H9 (cell line): Measurements from ENCODE around the gene EPM2A. TPM values are rescaled to one million over a fixed set of nuclear protein-coding genes. Genes with fewer than 3 reads are reported as not detected.

Experiments used
- DNase-seq: peaks from one replicate; pipeline ENCODE4 v3.0.0-alpha.2; 2017
- H2AFZ ChIP-seq: one replicate; pipeline ENCODE4 v1.6.1; 2013; ENCODE audit warnings: mild to moderate bottlenecking, low read length, control low read depth, moderate library complexity
- H2AK5ac ChIP-seq: 2 replicates; pipeline ENCODE4 v1.6.1; 2013; ENCODE audit warnings: low read length, control low read depth, mixed read lengths; ENCODE audit not compliant: insufficient read length
- H2BK120ac ChIP-seq: one replicate; pipeline ENCODE4 v1.6.1; 2013; ENCODE audit warnings: low read depth, mild to moderate bottlenecking, low read length, control low read depth, inconsistent platforms; ENCODE audit not compliant: poor library complexity, severe bottlenecking
- H2BK12ac ChIP-seq: 2 replicates; pipeline ENCODE4 v1.6.1; 2013; ENCODE audit warnings: low read length, control low read depth, mixed read lengths, low read depth; ENCODE audit not compliant: insufficient read length
- H2BK15ac ChIP-seq: 2 replicates; pipeline ENCODE4 v1.6.1; 2013; ENCODE audit warnings: low read depth, low read length, control low read depth
- H2BK20ac ChIP-seq: one replicate; pipeline ENCODE4 v1.6.1; 2013; ENCODE audit warnings: low read depth, mild to moderate bottlenecking, low read length, control low read depth, inconsistent platforms; ENCODE audit not compliant: poor library complexity, severe bottlenecking
- H2BK5ac ChIP-seq: 2 replicates; pipeline ENCODE4 v1.6.1; 2013; ENCODE audit warnings: low read length, control low read depth, mixed read lengths; ENCODE audit not compliant: insufficient read length
- H3K14ac ChIP-seq: 2 replicates; pipeline ENCODE4 v1.6.1; 2013; ENCODE audit warnings: low read length, control low read depth; ENCODE audit not compliant: insufficient read depth
- H3K18ac ChIP-seq: 2 replicates; pipeline ENCODE4 v1.6.1; 2013; ENCODE audit warnings: low read depth, mild to moderate bottlenecking, mixed read lengths, low read length, control low read depth; ENCODE audit not compliant: insufficient read length
- H3K23ac ChIP-seq: 2 replicates; pipeline ENCODE4 v1.6.1; 2013; ENCODE audit warnings: low read length, control low read depth, mixed read lengths, low read depth; ENCODE audit not compliant: insufficient read length
- H3K23me2 ChIP-seq: 2 replicates; pipeline ENCODE4 v1.6.1; 2013; ENCODE audit warnings: low read depth, mild to moderate bottlenecking, mixed read lengths, low read length, control low read depth; ENCODE audit not compliant: insufficient read length, poor library complexity, severe bottlenecking
- H3K27ac ChIP-seq: 2 replicates; pipeline ENCODE4 v1.5.1; 2013; ENCODE audit warnings: low read length, control low read depth, mixed read lengths, low read depth; ENCODE audit not compliant: insufficient read length
- H3K27me3 ChIP-seq: 2 replicates; pipeline ENCODE4 v1.6.1; 2013; ENCODE audit warnings: low read length, control low read depth, inconsistent platforms; ENCODE audit not compliant: insufficient read depth
- H3K4ac ChIP-seq: 2 replicates; pipeline ENCODE4 v1.6.1; 2013; ENCODE audit warnings: low read depth, mild to moderate bottlenecking, control low read depth, inconsistent platforms, low read length, moderate library complexity
- H3K4me1 ChIP-seq: 2 replicates; pipeline ENCODE4 v1.6.1; 2013; ENCODE audit warnings: low read length, control low read depth, inconsistent platforms; ENCODE audit not compliant: insufficient read depth
- H3K4me2 ChIP-seq: 2 replicates; pipeline ENCODE4 v1.6.1; 2013; ENCODE audit warnings: low read length, control low read depth, mixed read lengths; ENCODE audit not compliant: insufficient read length, insufficient read depth
- H3K56ac ChIP-seq: 2 replicates; pipeline ENCODE4 v1.6.1; 2013; ENCODE audit warnings: low read depth, mild to moderate bottlenecking, mixed read lengths, low read length, control low read depth; ENCODE audit not compliant: insufficient read length
- H3K79me1 ChIP-seq: 2 replicates; pipeline ENCODE4 v1.6.1; 2013; ENCODE audit warnings: low read depth, mild to moderate bottlenecking, moderate library complexity, low read length, control low read depth, inconsistent platforms; ENCODE audit not compliant: insufficient read depth, poor library complexity, severe bottlenecking
- H3K79me2 ChIP-seq: 2 replicates; pipeline ENCODE4 v1.6.1; 2013; ENCODE audit warnings: low read length, control low read depth, inconsistent platforms; ENCODE audit not compliant: insufficient read depth
- H3K9ac ChIP-seq: 2 replicates; pipeline ENCODE4 v1.6.1; 2013; ENCODE audit warnings: low read length, control low read depth, mixed read lengths; ENCODE audit not compliant: insufficient read length; ENCODE audit errors: extremely low read depth
- H3K9me3 ChIP-seq: one replicate; pipeline ENCODE4 v1.6.1; 2013; ENCODE audit warnings: low read depth, low read length, inconsistent platforms; ENCODE audit not compliant: control insufficient read depth
- H3T11ph ChIP-seq: one replicate; pipeline ENCODE4 v1.6.1; 2013; ENCODE audit warnings: mild to moderate bottlenecking, low read length, control low read depth, inconsistent platforms
- H4K20me1 ChIP-seq: one replicate; pipeline ENCODE4 v1.6.1; 2013; ENCODE audit not compliant: control insufficient read depth, insufficient read length, insufficient read depth
- H4K5ac ChIP-seq: 2 replicates; pipeline ENCODE4 v1.6.1; 2013; ENCODE audit warnings: low read depth, mild to moderate bottlenecking, mixed read lengths, low read length, control low read depth; ENCODE audit not compliant: insufficient read length
- H4K8ac ChIP-seq: replicated peaks from 2 replicates; pipeline ENCODE4 v1.6.1; 2013; ENCODE audit warnings: low read length, control low read depth, mixed read lengths, low read depth; ENCODE audit not compliant: insufficient read length
- H4K91ac ChIP-seq: 2 replicates; pipeline ENCODE4 v1.6.1; 2013; ENCODE audit warnings: low read depth, mild to moderate bottlenecking, moderate library complexity, mixed read lengths, low read length, control low read depth; ENCODE audit not compliant: insufficient read length
- H3K27ac Mint-ChIP-seq, 3 experiments: 2 replicates in 2 of 3; 3 replicates in 1 of 3; pipeline ENCODE4 v1.8.0; 2020 to 2021; ENCODE audit warnings: mixed read lengths in 3 of 3, mild to moderate bottlenecking in 1 of 3, moderate library complexity in 1 of 3
- H3K27me3 Mint-ChIP-seq: 2 replicates; pipeline ENCODE4 v1.8.0; 2021; ENCODE audit warnings: low read depth, mild to moderate bottlenecking, moderate library complexity, mixed read lengths
- H3K36me3 Mint-ChIP-seq, 3 experiments: 2 replicates in 2 of 3; 3 replicates in 1 of 3; pipeline ENCODE4 v1.8.0; 2020 to 2021; ENCODE audit warnings: low read depth in 3 of 3, mixed read lengths in 3 of 3; ENCODE audit not compliant: insufficient read depth in 1 of 3
- H3K4me1 Mint-ChIP-seq, 2 experiments: 2 replicates each; pipeline ENCODE4 v1.8.0; 2020; ENCODE audit warnings: mixed read lengths in 2 of 2
- H3K4me3 Mint-ChIP-seq, 2 experiments: 2 replicates in 1 of 2; 3 replicates in 1 of 2; pipeline ENCODE4 v1.8.0; 2020 to 2021; ENCODE audit warnings: mild to moderate bottlenecking in 2 of 2, mixed read lengths in 2 of 2, moderate library complexity in 1 of 2
- H3K9me3 Mint-ChIP-seq, 2 experiments: 2 replicates in 1 of 2; 3 replicates in 1 of 2; pipeline ENCODE4 v1.8.0; 2020; ENCODE audit warnings: mild to moderate bottlenecking in 2 of 2, mixed read lengths in 2 of 2, moderate library complexity in 1 of 2
- WGBS: extraction: QIAGEN DNeasy Blood & Tissue Kit; methylation state at CpG from one replicate; pipeline ENCODE4 v1.1.7; 2013; ENCODE audit warnings: missing lambda C conversion rate, low lambda C conversion rate, mixed read lengths; ENCODE audit not compliant: insufficient read length; ENCODE audit errors: extremely low coverage; 5-methylcytosine and 5-hydroxymethylcytosine counted together
- total RNA-seq: library from RNA; stranded (reverse); gene quantifications from 2 replicates; pipeline ENCODE4 v1.2.1, GENCODE V29; 2021
- TF ChIP-seq, protein P1 (sequence below): fragments of 200-600 bp; sonication (generic); conservative IDR thresholded peaks from 3 replicates; pipeline ENCODE4 v1.8.0; 2021; ENCODE audit warnings: antibody characterized with exemption, mild to moderate bottlenecking

The EPM2A gene
- total RNA-seq, 1 experiment from 2014 or later, result 8.2 TPM

DNA sequence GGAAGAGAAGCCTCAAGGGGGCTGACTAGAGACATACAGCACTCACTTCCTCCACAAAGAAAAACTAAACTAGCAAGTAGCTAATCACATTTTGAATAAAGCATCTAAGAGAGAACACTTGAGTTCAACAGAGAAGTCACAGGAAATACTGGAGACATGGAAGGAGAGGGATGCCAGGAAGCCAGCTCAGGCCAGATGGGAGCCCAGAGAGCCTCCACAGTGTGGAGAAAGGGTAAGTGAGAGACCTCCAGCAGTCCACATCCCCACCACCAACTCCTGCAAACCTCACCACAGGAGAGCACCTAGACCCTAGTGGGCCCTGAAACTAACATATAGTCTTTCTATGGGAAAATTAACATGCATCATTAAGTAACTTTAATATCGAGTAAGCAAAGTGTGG lies 79.2 kb downstream of the EPM2A start:
- Histone ChIP-seq H3K79me2 (no peaks in the 10 kb centered on the region), H2BK5ac (no peak overlapping the region), H3K9me3 (no peaks in the 10 kb centered on the region), H2BK120ac (no peak overlapping the region), H3K27me3 (no peaks in the 10 kb centered on the region), H2AK5ac (no peak overlapping the region), H3K14ac (no peak overlapping the region), H3K4me1 (no peaks in the 10 kb centered on the region; the same call in 1 of the 2 replicates), H3K23ac (no peak overlapping the region), H3K56ac (no peak overlapping the region), H4K91ac (no peak overlapping the region), H4K5ac (no peak overlapping the region), H3K23me2 (no peaks in the 10 kb centered on the region), H3K9ac (no peak overlapping the region), H4K8ac (no peak overlapping the region), H3K4ac (no peak overlapping the region), H3K18ac (no peak overlapping the region), H2AFZ (no peak overlapping the region), H3K27ac (no peak overlapping the region), H3K4me2 (no peak overlapping the region), H2BK20ac (no peak overlapping the region), H2BK15ac (no peak overlapping the region), H3K79me1 (no peaks in the 10 kb centered on the region), H2BK12ac (no peak overlapping the region), H4K20me1 (no peaks in the 10 kb centered on the region), H3T11ph (no peak overlapping the region)
- H3K36me3 Mint-ChIP-seq, result no peaks in the 10 kb centered on the region
- TF ChIP-seq, protein P1, sequence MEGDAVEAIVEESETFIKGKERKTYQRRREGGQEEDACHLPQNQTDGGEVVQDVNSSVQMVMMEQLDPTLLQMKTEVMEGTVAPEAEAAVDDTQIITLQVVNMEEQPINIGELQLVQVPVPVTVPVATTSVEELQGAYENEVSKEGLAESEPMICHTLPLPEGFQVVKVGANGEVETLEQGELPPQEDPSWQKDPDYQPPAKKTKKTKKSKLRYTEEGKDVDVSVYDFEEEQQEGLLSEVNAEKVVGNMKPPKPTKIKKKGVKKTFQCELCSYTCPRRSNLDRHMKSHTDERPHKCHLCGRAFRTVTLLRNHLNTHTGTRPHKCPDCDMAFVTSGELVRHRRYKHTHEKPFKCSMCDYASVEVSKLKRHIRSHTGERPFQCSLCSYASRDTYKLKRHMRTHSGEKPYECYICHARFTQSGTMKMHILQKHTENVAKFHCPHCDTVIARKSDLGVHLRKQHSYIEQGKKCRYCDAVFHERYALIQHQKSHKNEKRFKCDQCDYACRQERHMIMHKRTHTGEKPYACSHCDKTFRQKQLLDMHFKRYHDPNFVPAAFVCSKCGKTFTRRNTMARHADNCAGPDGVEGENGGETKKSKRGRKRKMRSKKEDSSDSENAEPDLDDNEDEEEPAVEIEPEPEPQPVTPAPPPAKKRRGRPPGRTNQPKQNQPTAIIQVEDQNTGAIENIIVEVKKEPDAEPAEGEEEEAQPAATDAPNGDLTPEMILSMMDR, result no peak
- no peak overlapping the region for H3K4me3 Mint-ChIP-seq
- H3K4me1 Mint-ChIP-seq, result peaks cover 5% of the 10 kb centered on the region in 2 experiments
- H3K9me3 Mint-ChIP-seq, result no peaks in the 10 kb centered on the region
- H3K27me3 Mint-ChIP-seq, result no peaks in the 10 kb centered on the region
- no peak for DNase-seq
- WGBS, result no CpG with 5 or more reads among the region's 1 CpG
- H3K27ac Mint-ChIP-seq, result no peak overlapping the region
